AG04450 (cell line): ENCODE results near the gene EFEMP2. TPM values are rescaled to one million over a fixed set of nuclear protein-coding genes. Genes with fewer than 3 reads are reported as not detected.

Source experiments
- CTCF ChIA-PET: fragments of 300-600, 350-600 bp; formaldehyde crosslinking; extraction: SDS; loops from one replicate; lab custom pipeline; 2022; ENCODE audit warnings: antibody characterized with exemption, inconsistent platforms; lab: Charles Lee
- POLR2A ChIA-PET: fragments of 350-600 bp; formaldehyde crosslinking; extraction: SDS; loops from one replicate; lab custom pipeline; 2021; ENCODE audit warnings: antibody characterized with exemption, inconsistent platforms; lab: Yijun Ruan, JAX
- DNase-seq: peaks from one replicate; pipeline ENCODE4 v3.0.0-alpha.2; 2011; ENCODE audit warnings: low read depth, low spot score
- H3K27ac ChIP-seq: one replicate; pipeline ENCODE4 v1.5.1; 2012; ENCODE audit warnings: low read depth, low read length, control low read depth
- H3K27me3 ChIP-seq: one replicate; pipeline ENCODE4 v1.6.0; 2012; ENCODE audit warnings: low read length; ENCODE audit not compliant: control insufficient read depth, insufficient read depth
- H3K4me3 ChIP-seq: 2 replicates; pipeline ENCODE4 v1.5.1; 2011; ENCODE audit warnings: mild to moderate bottlenecking, low read depth, low read length, control low read depth
- H3K9me3 ChIP-seq: 2 replicates; pipeline ENCODE4 v1.5.1; 2012; ENCODE audit warnings: low read length; ENCODE audit not compliant: control insufficient read depth, insufficient read depth
- polyA plus RNA-seq: library from polyadenylated mRNA; depleted of rRNA; stranded (reverse); fragments of >200 nt; gene quantifications from 2 replicates; pipeline ENCODE4 v1.2.3, GENCODE V29; 2011
- TF ChIP-seq, protein P1 (sequence below): IDR thresholded peaks from 2 replicates; pipeline ENCODE4 v1.5.1; 2011; ENCODE audit warnings: low read depth, low read length, control low read depth, inconsistent platforms

Gene EFEMP2
- polyA plus RNA-seq, 1 experiment = 190 TPM

GRCh38 chr11:65844231-65844872 lies 28.2 kb downstream of the EFEMP2 start:
- Histone ChIP-seq H3K9me3 (no peaks in the 10 kb centered on the region), H3K27ac (no peak overlapping the region), H3K4me3 (no peak overlapping the region), H3K27me3 (no peaks in the 10 kb centered on the region)
- ChIA-PET POLR2A (interaction anchor here (0.7 to 0.9 kb wide), 3 partner anchors 11 to 44 kb away, joined by 4 to 16 read pairs (median 12); partner anchors contain the start of genes FIBP and SNX32), CTCF (no interaction called here)
- DNase-seq = no peak
- TF ChIP-seq, protein P1, sequence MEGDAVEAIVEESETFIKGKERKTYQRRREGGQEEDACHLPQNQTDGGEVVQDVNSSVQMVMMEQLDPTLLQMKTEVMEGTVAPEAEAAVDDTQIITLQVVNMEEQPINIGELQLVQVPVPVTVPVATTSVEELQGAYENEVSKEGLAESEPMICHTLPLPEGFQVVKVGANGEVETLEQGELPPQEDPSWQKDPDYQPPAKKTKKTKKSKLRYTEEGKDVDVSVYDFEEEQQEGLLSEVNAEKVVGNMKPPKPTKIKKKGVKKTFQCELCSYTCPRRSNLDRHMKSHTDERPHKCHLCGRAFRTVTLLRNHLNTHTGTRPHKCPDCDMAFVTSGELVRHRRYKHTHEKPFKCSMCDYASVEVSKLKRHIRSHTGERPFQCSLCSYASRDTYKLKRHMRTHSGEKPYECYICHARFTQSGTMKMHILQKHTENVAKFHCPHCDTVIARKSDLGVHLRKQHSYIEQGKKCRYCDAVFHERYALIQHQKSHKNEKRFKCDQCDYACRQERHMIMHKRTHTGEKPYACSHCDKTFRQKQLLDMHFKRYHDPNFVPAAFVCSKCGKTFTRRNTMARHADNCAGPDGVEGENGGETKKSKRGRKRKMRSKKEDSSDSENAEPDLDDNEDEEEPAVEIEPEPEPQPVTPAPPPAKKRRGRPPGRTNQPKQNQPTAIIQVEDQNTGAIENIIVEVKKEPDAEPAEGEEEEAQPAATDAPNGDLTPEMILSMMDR = no peak

- Histone ChIP-seq H3K4me3 (no peak overlapping the region), H3K27ac (no peak overlapping the region), H3K9me3 (no peaks in the 10 kb centered on the region), H3K27me3 (no peaks in the 10 kb centered on the region)
- POLR2A ChIA-PET = interaction anchor here (0.9 kb wide), 1 partner anchor 10 kb away, joined by 4 read pairs; the partner anchor contains the start of gene SNX32
- CTCF ChIA-PET = no interaction called here
- TF ChIP-seq, protein P1 = no peak
- no peak for DNase-seq
Measured at GRCh38 chr11:65843811-65844210, 28.8 kb downstream of the EFEMP2 start.

DNA sequence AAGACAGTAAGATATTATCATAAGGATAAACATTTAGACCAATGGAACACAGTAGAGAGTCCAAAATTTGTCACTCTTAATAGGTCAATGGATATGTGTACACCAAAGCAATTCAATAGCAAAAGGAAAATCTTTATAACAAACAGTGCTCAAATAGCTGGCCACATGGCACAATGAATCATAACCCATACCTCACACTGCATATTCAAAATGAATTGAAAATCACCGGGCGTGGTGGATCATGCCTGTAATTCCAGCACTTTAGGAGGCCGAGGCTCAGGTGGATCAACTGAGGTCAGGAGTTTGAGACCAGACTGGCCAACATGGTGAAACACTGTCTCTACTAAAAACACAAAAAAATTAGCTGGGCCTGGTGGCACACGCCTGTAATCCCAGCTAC lies 30.5 kb downstream of the EFEMP2 start:
- TF ChIP-seq, protein P1 = no peak
- ChIA-PET CTCF (interaction anchor here (0.9 kb wide), 1 partner anchor 43 kb away, joined by 6 read pairs; no protein-coding TSS in a partner anchor), POLR2A (no interaction called here)
- H3K27ac ChIP-seq = no peak overlapping the region
- no peaks in the 10 kb centered on the region for H3K9me3 ChIP-seq
- H3K27me3 ChIP-seq = no peaks in the 10 kb centered on the region
- no peak for DNase-seq
- no peak overlapping the region for H3K4me3 ChIP-seq

DNA sequence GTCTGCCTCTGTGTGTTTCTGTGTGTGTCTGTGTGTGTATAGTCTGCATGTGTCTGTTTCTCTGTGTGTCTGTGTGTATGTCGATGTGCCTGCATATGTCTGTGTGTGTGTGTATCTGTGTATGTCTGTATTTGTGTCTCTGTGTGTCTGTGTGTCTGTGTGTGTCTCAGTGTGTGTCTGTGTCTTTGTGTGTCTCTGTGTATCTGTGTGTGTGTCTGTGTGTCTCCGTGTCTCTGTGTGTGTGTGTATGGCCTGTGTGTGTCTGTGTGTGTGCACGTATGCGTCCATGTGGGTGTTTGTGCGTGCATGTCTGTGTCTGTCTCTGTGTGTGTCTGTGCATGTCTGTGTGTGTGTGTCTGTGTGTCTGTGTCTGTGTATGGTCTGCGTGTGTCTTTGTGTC lies 38.4 kb downstream of the EFEMP2 start:
- peak overlapping the region; percentile 85 for H3K4me3 ChIP-seq
- H3K9me3 ChIP-seq = no peaks in the 10 kb centered on the region; the same call in 1 of the 2 replicates
- POLR2A ChIA-PET = interaction anchor here (0.6 to 2.3 kb wide), 6 partner anchors 10 to 114 kb away, joined by 3 to 10 read pairs (median 4); partner anchors contain the start of genes CFL1 and RNASEH2C
- H3K27me3 ChIP-seq = peaks cover 24% of the 10 kb centered on the region
- H3K27ac ChIP-seq = no peak overlapping the region
- TF ChIP-seq, protein P1 = no peak
- no peak for DNase-seq
- CTCF ChIA-PET = interaction anchor here (1.0 to 2.8 kb wide), 4 partner anchors 54 to 188 kb away, joined by 3 to 17 read pairs (median 7); partner anchors contain the start of gene KAT5
